C4-2B (cell line): ENCODE measurements around the gene FRMD4A.

Experiments
- CTCF ChIP-seq: fragments of 450-650 bp; conservative IDR thresholded peaks from 2 replicates; pipeline ENCODE4 v1.5.1; 2017; ENCODE audit warnings: mild to moderate bottlenecking
- ZFX ChIP-seq: fragments of 450-650 bp; IDR thresholded peaks from 2 replicates; pipeline ENCODE4 v1.6.1; 2017

GRCh38 chr10:14163377-14164086 lies 167.2 kb downstream of the FRMD4A start:
- TF ChIP-seq CTCF = no peak
- no peak for TF ChIP-seq ZFX
